K562 (cell line): ENCODE results near the gene ZNF350. TPM values are rescaled to one million over a fixed set of nuclear protein-coding genes. Genes with fewer than 3 reads are reported as not detected.

Experiments used
- ATF2 ChIP-seq: sonication (generic); formaldehyde crosslinking; IDR thresholded peaks from 2 replicates; pipeline ENCODE4 v1.8.1; 2022; ENCODE audit warnings: missing genetic modification reagents
- CAMTA2 ChIP-seq: fragments of 250-450 bp; sonication (Bioruptor Pico); conservative IDR thresholded peaks from 2 replicates; pipeline ENCODE4 v1.5.1; 2022
- CREB1 ChIP-seq, 2 experiments: sonication (generic) in 1 of 2; formaldehyde crosslinking in 1 of 2; IDR thresholded peaks; 2 replicates each; pipeline versions ENCODE4 v1.6.1 to v1.8.0; 2012 to 2022; ENCODE audit warnings: inconsistent platforms in 1 of 2, mild to moderate bottlenecking in 1 of 2, missing genetic modification reagents in 1 of 2, moderate library complexity in 1 of 2
- FOXP1 ChIP-seq: sonication (generic); formaldehyde crosslinking; IDR thresholded peaks from 2 replicates; pipeline ENCODE4 v1.8.0; 2022; ENCODE audit warnings: mild to moderate bottlenecking, missing genetic modification reagents
- GTF2F1 ChIP-seq: IDR thresholded peaks from 2 replicates; pipeline ENCODE4 v1.6.1; 2011; ENCODE audit warnings: low read depth, low read length, improper control_type of control experiment
- MTA3 ChIP-seq: fragments of 450-650 bp; formaldehyde crosslinking; IDR thresholded peaks from 2 replicates; pipeline ENCODE4 v1.6.1; 2017; ENCODE audit warnings: mild to moderate bottlenecking, borderline replicate concordance
- MYC ChIP-seq, 2 experiments: fragments of 250-450 bp in 1 of 2; sonication (Bioruptor Pico) in 1 of 2; IDR thresholded peaks; 2 replicates each; pipeline versions ENCODE4 v1.5.1 to v1.6.1; 2012 to 2021; ENCODE audit warnings: low read depth in 2 of 2, borderline replicate concordance in 1 of 2, improper control_type of control experiment in 1 of 2, low read length in 1 of 2, mild to moderate bottlenecking in 1 of 2, moderate library complexity in 1 of 2
- NCOA4 ChIP-seq: fragments of 450-650 bp; IDR thresholded peaks from 2 replicates; pipeline ENCODE4 v1.6.1; 2018; ENCODE audit warnings: mild to moderate bottlenecking; ENCODE audit not compliant: partially characterized antibody
- NUFIP1 ChIP-seq: fragments of 450-650 bp; IDR thresholded peaks from 2 replicates; pipeline ENCODE4 v1.6.1; 2018; ENCODE audit not compliant: partially characterized antibody
- POU5F1 ChIP-seq: fragments of 150-350 bp; IDR thresholded peaks from 2 replicates; pipeline ENCODE4 v1.6.1; 2014; ENCODE audit warnings: borderline replicate concordance, low read length, low read depth, mild to moderate bottlenecking; ENCODE audit not compliant: partially characterized antibody
- SRSF7 ChIP-seq: fragments of 200-400 bp; formaldehyde crosslinking; optimal IDR thresholded peaks from 2 replicates; pipeline ENCODE3; 2017; ENCODE audit warnings: mild to moderate bottlenecking, low read depth, low read length
- TAF15 ChIP-seq: fragments of 200-400 bp; formaldehyde crosslinking; IDR thresholded peaks from 2 replicates; pipeline ENCODE4 v1.6.1; 2017; ENCODE audit warnings: mild to moderate bottlenecking, low read depth, low read length, moderate library complexity
- TCF3 ChIP-seq: sonication (generic); formaldehyde crosslinking; IDR thresholded peaks from 2 replicates; pipeline ENCODE4 v1.4.0; 2020; ENCODE audit warnings: mild to moderate bottlenecking, missing genetic modification reagents
- ZBTB11 ChIP-seq, 3 experiments: fragments of 200-800 bp in 1 of 3; fragments of 250-450 bp in 1 of 3; fragments of 450-650 bp in 1 of 3; sonication (Bioruptor Pico) in 1 of 3; sonication (Bioruptor generic) in 1 of 3; formaldehyde crosslinking in 1 of 3; IDR thresholded peaks; 2 replicates each; pipeline versions ENCODE4 v1.6.1 to v1.8.0; 2016 to 2022; ENCODE audit warnings: mild to moderate bottlenecking in 2 of 3, missing genetic modification characterization in 2 of 3, missing compliant biosample characterization in 1 of 3, moderate library complexity in 1 of 3
- ZNF354B ChIP-seq: fragments of 250-450 bp; sonication (Bioruptor Pico); IDR thresholded peaks from 2 replicates; pipeline ENCODE4 v1.4.0; 2020
- polyA plus RNA-seq, 8 experiments: library from polyadenylated mRNA; depleted of rRNA in 4 of 8; stranded (reverse) in 5 of 8; unstranded in 3 of 8; fragments of >200 nt; fragmentation: Nextera tagmentation in 2 of 8; fragmentation: Illumina TruSeq in 1 of 8; extraction: Ambion mirVana in 2 of 8; extraction: Trizol in 1 of 8; gene quantifications; 2 replicates each; pipeline versions ENCODE4 v1.2.1 to v1.2.3, GENCODE V29; 2011 to 2014; ENCODE audit warnings: inconsistent platforms in 1 of 8, missing spikeins in 1 of 8
- total RNA-seq, 7 experiments: library from RNA; depleted of rRNA in 6 of 7; stranded (reverse); fragments of >200 nt in 6 of 7; fragmentation: Illumina TruSeq in 2 of 7; extraction: Trizol in 2 of 7; gene quantifications; 2 replicates each; pipeline versions ENCODE4 v1.2.1 to v1.2.3, GENCODE V29; 2011 to 2021; ENCODE audit warnings: low replicate concordance in 1 of 7
- TF ChIP-seq, protein P1 (sequence below), 2 experiments: fragments of 200-800 bp in 1 of 2; sonication (Bioruptor generic) in 1 of 2; sonication (generic) in 1 of 2; formaldehyde crosslinking in 1 of 2; IDR thresholded peaks in 1 of 2; conservative IDR thresholded peaks in 1 of 2; 2 replicates each; pipeline versions ENCODE4 v1.5.0 to v1.6.1; 2016 to 2020; ENCODE audit warnings: missing compliant biosample characterization in 1 of 2, missing genetic modification characterization in 1 of 2, missing genetic modification reagents in 1 of 2
- TF ChIP-seq, protein P2 (sequence below): sonication (generic); formaldehyde crosslinking; IDR thresholded peaks from 2 replicates; pipeline ENCODE4 v1.8.0; 2023; ENCODE audit warnings: mild to moderate bottlenecking, missing genetic modification reagents

Gene ZNF350
- total and polyA plus RNA-seq, 9 of the 15 experiments (the other 6 are each of a cell fraction or from before 2014, with no cell fraction given), result 1.7 to 4.8 (median 2.9) TPM

DNA sequence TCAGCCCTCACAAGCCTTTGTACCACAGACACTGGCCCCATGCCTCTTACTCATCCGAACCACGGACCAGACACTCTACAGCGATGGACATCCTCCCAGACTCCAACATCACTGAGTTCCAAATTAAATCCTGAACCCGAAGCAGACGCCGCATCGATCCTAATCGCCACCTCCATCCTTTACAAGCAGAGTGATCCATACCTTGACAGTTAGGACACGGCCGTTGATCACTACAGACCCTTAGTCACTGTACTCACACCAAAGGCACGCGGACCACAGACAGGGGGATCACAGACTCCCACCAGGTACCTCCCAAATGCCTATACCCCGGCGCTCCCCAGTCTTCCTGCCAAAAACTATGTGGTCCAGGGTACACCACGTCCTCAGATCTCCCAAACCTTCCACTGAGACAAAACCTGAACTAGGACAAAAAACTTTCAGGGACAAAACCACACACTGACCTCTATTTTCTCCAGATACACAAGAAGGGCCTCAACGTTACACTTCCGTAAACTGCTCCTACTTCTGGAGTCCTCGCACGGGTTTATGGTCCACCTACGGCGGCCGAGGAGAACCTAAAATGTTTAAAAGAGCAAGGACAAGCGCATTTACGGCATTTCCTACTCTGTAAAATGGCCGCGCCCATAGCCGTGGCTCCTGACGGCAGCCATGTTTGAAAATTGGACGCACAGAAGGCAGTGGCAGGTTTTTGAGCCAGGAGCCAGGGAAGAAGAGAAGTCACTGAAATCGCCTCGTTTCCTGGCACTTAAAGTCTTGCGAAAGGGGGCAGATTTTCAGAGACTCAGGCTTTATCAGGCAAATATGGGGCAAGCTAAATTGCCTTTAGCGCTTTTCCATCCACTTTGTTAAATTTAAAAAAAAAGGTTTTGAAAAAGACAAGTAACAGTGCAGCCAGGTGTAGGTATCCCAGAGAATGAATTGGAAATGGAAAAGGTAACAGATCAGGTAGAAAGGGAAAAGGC, at the start of gene ZNF350 (continued):
- TF ChIP-seq, protein P1, sequence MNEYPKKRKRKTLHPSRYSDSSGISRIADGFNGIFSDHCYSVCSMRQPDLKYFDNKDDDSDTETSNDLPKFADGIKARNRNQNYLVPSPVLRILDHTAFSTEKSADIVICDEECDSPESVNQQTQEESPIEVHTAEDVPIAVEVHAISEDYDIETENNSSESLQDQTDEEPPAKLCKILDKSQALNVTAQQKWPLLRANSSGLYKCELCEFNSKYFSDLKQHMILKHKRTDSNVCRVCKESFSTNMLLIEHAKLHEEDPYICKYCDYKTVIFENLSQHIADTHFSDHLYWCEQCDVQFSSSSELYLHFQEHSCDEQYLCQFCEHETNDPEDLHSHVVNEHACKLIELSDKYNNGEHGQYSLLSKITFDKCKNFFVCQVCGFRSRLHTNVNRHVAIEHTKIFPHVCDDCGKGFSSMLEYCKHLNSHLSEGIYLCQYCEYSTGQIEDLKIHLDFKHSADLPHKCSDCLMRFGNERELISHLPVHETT (CRISPR knock-in tag; conservative IDR thresholded peaks at IDR 0.05 in 1 of 2, IDR thresholded peaks at IDR 0.05 in 1 of 2), result 0 out of 4 replicates have a peak, but pooled peaks of 1 of the 2 experiments have one; percentile 71
- TF ChIP-seq NUFIP1 (no peak), FOXP1 (CRISPR knock-in tag) (no peak), MTA3 (peak; percentile 98), SRSF7 (no peak), TCF3 (CRISPR knock-in tag) (0 out of 2 replicates have a peak, but pooled peaks have one; percentile 27), GTF2F1 (no peak), POU5F1 (peak; percentile 94), ZNF354B (CRISPR knock-in tag) (no peak), ATF2 (CRISPR knock-in tag) (no peak), TAF15 (no peak), ZBTB11 (CRISPR knock-in tag; IDR thresholded peaks at IDR 0.05) (peak in 1 of 3 experiments; percentile 69; a peak in 2 of 6 replicates), NCOA4 (no peak), MYC (IDR thresholded peaks at IDR 0.05; ENCODE audit: low read depth, low read length) (0 out of 2 replicates have a peak, but pooled peaks have one; percentile 31), MYC (CRISPR knock-in tag; IDR thresholded peaks at IDR 0.05; ENCODE audit: borderline replicate concordance, low read depth) (no peak), CAMTA2 (CRISPR knock-in tag) (no peak), CREB1 (IDR thresholded peaks at IDR 0.05) (no peak), CREB1 (CRISPR knock-in tag; IDR thresholded peaks at IDR 0.05) (no peak)
- TF ChIP-seq, protein P2, sequence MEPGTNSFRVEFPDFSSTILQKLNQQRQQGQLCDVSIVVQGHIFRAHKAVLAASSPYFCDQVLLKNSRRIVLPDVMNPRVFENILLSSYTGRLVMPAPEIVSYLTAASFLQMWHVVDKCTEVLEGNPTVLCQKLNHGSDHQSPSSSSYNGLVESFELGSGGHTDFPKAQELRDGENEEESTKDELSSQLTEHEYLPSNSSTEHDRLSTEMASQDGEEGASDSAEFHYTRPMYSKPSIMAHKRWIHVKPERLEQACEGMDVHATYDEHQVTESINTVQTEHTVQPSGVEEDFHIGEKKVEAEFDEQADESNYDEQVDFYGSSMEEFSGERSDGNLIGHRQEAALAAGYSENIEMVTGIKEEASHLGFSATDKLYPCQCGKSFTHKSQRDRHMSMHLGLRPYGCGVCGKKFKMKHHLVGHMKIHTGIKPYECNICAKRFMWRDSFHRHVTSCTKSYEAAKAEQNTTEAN (CRISPR knock-in tag), result no peak
